Fibroblast of peridontal ligament (primary cell): ENCODE measurements around the gene NCKAP5.
A peak's percentile ranks its signal among the peaks of the same experiment; 100 is the strongest.
"Not testable (repeated sequence)": the region's sequence is repeated elsewhere in the genome, so short reads cannot be mapped to it uniquely, and the experiment has no call there.

Source experiments
- DNase-seq: peaks from one replicate; pipeline ENCODE4 v3.0.0-alpha.2; 2010; ENCODE audit errors: extremely low read depth

NCKAP5 gene

DNA sequence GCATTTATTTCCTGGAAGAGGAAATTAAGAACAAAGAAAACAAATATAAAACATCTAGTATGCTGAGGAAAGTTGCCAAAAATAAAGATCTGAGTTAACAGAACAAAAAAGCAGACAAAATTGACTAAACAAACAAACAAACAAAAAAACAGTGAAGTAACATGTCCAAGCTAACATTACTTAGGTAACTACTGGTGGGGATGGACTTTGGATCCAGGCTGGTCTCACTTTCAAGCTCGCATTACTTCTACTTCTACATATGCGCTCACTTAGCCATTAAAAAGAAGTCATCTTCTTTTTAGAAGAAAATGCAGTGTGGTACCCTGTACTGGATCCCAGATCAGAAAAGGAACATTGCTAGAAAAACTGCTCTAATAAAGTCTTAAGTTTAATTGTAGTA lies 358.9 kb downstream of the NCKAP5 start:
- DNase-seq = no peak

DNA sequence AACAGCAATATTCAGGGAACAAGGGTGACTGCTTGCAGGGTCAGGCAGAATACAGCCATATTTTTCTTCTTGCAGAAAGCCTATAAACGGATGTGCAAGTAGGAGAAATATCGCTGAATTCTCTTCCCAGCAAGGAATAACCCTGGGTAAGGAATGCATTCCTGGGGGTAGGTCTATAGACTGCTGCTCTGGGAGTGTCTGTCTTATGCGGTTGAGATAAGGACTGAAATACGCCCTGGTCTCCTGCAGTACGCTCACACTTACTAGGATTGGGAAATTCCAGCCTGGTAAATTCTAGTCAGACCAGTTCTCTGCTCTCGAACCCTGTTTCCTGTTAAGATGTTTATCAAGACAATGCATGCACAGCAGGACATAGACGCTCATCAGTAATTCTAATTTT lies 361.6 kb downstream of the NCKAP5 start:
- not testable (repeated sequence) for DNase-seq

DNA sequence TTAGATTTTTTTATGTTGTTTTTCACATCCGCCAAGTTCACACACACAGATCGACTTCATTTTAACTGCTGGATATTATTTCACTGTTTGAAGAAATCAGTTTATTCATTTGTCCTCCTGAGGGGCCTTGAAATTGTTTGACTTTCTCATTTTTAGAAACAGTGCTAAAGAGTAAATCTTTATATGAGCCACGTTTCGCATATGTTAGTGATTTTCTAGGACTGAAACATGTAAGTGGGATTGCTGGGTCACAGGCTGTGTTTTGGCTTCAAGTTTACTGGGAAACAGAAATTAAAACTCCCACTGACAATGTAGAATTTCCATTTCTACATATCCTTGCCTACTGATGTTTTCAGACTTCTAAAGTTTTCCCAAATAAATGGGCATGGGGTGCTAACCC lies 363.8 kb downstream of the NCKAP5 start:
- peak; percentile 83 for DNase-seq

DNA sequence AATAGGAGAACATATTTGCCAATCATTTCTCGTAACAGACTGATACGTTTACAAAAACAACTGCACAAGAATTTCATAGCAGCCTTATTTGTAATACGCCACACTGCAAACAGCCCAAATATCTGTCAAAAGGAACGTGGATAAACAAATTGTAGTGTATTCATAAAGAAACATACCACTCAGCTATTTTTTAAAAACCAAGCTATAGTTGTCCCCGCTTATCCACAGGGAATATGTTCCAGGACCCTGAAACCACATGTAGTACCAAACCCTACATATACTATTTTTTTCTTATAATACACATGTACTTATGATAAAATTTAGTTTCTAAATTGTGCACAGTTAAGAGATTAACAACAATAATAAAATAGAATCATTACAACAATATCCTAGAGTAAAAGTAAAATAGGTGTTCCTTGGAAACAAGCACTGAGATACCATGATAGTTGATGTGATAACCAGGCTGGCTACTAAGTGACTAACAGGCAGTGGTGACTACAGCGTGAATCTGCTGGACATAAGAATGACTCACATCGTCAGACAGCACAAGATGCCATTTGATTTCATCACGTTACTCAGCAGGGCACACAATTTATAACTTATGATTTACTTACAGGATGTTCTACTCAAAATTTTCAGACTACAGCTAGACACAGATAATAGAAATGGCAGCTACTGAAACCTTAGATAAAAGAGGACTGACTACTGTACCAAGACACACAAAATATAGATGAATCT lies 367.4 kb downstream of the NCKAP5 start:
- DNase-seq = peak; percentile 94

DNA sequence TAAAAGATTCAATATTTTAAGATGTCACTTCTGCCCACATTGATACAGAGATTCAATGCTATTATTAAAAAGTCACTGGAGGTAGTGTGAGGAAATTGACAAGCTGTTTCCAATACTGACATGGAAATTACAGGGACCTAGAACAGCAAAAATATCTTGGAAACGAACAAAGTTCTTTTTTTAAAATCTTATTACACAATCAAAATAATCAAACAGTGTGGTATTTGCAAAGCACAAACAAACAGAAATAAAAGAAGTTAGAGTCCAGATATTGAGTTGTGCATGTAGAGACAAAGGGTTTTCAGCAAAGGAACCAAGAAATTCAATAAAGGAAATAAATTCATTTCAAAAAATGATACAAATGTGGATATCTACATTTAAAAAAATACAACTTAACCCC lies 369.6 kb downstream of the NCKAP5 start:
- DNase-seq = no peak

DNA sequence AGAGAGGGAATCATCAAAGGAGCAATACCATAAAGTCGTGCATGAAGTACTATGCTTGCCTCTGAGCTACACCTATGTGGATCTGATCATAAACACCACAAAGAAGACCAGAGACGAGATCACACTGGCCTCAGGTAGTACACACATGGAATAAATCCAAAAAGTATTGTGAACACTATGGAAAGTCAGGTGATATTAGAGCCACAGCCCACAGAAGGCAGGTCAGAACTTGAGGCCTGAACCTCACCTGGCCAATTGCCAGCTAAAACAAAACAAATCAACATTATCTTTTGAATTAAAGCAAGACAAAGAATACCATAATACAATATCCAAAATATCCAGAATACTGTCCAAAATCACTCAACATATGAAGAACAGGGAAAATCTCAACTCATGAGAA lies 371.1 kb downstream of the NCKAP5 start:
- no peak for DNase-seq

DNA sequence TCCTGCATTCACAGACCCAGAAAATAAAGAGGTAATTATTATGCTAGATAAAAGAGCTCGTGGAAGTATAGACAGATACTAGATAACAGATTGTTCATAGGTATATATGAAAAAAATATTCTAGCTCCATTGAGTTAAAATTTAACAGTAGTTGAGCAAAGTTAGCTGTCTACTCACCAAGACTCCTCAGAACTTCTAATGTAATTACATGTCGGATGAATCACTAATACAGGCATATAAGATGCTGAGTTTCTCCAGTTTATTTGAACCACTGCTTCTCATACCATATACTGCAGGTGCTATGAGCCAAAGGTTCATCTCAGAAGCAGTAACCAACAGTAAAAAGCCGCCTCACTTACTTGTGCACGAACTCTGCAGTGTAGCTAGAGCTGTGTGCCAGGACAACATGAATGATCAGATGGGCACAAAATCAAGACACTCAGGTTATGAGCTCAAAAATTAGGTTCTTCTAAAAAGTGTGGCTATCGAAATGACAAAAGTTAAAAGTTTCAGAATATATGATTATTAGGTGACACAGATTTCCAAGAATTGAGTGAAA lies 373.4 kb downstream of the NCKAP5 start:
- DNase-seq = no peak

DNA sequence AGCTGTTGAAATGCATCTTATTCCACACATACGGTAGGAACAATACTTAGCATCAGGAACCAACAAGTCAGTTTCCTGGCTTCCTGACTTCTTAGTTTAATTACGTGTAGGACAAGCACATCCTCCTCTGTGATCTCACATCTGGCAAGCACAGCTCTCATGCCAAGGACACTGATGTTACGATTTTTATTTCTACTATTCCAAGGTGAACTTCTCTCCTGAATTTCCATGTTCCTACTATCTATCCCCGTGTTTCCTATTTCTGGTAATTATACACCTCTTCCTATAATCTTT lies 374.0 kb downstream of the NCKAP5 start:
- DNase-seq = no peak

DNA sequence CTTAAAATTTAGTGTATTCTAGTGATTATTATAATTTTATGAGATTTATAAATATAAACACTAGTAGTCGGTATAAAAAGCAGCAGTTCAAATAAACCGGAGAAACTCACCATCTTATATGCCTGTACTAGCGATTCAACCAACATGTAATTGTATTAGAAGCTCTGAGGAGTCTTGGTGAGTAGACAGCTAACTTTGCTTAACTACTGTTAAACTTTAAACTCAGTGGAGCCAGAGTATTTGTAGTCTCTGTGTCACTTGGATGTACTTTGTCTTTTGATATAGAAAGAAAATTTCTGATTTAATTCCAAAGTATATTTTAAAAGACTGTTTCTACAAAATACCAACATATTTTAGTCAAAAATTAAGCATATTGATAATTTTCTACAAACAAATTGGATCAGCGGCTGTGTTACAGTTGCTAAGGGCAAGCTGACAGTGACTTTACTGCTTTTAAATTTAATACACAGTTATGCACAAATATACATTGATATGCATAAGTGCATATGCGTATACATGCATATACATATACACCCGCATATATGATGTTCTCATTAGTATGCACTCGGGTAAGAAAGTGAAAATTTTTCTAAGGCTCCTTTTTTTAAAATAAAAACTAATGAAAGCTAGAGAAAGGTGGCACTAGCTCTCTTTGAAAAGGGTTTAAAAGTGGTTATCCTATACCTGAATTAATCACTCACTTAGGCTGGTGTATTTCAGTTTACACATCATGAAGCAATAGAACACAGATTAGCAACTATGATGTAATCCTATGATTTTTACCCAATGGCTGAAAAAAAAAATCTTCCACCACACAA lies 374.5 kb downstream of the NCKAP5 start:
- peak; percentile 37 for DNase-seq

DNA sequence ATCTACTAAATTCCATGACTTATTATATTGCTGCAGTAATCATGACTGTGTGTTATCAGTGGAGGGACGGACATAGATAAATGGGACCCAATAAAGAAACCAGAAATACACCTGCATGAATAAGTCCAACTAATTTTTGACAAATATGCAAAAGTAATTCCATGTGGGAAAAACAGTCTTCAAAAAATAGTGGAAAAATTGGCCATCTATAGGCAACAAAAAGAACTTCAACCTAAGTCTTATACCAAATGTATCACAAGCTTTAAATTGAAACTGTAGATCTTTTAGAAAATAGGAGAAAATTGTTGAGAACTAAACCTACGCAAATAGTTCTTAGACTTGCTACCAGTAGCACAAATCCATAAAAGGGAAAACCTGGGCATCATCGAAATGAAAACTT lies 376.2 kb downstream of the NCKAP5 start:
- DNase-seq = no peak

DNA sequence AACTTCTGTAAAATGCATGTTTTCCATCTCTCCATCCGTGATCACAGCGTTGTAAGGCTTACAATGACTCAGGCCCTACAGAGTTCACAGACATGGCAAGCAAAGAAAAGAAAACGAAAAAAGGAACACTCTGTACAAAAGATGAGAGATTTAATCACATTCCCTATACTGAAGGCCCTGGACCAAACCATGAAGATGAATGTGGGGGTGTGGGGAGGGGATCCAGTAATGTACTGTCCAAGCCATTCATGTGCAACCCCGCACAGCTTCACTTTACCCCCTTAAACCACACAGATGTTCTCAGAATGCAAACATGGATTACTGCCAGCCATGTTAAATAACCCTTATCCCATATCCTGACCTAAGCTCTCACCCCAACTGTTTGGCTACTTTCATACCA lies 391.1 kb downstream of the NCKAP5 start:
- DNase-seq = peak; percentile 18

DNA sequence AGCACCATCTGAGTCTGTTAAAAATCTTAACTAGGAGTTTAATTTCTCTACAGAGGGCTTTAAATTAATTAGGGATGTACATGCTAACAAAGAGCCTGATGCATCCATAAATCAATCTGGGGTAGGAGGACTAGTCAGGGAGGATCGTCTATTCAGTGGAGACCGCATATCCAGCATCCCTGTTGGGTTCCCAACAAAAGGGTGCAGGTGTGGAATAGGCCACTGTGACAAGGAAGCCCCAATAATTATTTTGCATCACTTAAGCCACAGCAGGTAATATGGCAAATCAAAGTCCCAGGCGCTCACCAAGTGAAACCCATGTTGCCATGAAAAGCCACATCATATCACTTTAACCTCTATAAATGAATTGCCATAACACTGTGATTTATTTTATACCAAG lies 392.3 kb downstream of the NCKAP5 start:
- no peak for DNase-seq

DNA sequence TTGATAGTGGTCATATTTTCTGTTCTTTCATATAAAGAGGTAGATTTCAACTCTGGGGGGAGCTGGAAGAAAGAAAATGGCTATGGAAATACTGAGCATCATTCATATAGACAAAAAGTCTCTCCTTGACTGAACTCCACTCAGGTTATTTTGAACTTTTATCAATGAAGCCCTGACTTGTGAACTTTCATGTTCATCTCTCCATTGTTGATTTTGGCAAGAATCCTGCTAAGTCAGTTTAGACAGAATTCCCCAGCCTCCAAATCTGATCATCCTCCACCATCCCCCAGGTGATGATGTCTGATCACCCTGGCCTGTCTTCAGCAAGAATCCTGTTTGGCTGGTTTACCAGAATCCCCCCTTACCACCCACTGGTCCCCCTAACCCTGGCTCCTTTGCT lies 395.0 kb downstream of the NCKAP5 start:
- DNase-seq = no peak

DNA sequence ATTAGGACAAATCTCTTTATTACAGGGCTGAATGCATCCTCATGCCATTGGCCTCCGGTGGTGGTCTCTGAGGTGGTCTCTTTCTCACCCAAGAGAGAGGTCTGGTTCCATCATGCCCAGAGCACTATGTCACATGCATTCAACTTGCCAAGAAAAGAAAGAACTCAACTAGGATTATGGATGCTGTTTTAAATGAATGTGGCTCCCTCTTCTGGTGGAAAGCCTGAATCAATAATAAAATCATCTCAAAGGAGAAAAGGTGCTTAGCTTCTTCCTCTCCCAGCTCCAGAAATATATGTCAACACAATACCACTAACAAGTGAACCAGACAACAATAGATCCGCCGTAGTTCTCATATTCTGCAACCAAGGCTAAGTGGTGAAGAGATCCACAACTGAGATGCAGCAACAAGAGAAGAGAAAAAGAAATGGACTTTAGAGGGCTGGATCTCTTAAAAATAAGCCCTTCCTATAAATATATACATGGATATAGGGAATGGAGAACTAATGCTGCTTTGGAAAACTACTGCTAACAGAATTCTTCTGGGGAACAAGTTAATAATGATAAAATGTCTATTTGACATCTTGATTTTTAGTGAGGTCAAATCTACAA lies 396.8 kb downstream of the NCKAP5 start:
- DNase-seq = peak; percentile 83

DNA sequence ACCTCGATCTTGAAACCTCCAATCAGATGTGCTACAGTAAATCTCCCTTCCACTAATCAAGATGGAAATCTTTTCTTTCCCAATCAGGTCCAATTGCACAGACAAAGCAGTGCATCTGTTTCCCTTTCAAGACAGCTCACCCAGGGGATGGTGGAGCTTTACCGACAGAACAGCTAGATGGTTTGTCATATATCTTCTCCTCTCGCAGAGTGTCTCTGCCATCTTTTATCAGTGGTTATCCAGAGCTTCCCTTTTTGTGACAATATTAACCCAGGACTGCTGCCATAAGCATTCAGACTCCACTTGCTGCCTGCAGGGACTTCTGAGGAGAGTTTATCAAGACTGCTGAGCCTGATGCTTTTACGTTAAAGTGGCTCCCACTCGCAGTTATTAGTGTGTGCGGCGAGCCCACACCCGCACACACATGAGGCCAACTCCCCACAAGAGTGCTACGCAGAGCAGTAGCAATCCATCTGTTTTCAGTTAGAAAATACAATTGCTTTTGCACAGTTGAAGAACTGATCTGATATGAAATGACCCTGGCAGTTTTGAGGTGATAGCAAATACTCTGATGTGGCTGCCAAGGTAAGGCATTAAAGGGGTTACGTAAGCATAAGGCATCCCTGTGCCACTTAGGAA lies 398.9 kb downstream of the NCKAP5 start:
- DNase-seq = no peak

DNA sequence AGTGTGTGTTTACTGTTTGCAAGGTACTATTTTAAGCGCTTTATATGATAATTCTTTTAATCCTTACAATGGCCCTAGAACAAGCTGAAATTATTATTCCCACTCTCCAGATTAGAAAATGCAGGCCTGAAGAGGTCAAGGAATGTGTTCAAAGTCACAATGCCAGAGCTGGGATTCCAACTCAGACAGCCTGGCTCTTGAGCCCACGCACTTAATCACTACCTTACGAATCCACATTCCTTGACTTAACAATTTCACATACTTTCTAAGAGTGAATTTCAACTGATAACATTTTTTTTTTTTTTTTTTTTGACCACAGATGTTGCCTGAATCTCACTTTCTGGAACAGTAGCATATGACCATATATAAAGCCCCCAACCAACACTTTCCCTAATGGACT lies 400.3 kb downstream of the NCKAP5 start:
- DNase-seq = no peak

DNA sequence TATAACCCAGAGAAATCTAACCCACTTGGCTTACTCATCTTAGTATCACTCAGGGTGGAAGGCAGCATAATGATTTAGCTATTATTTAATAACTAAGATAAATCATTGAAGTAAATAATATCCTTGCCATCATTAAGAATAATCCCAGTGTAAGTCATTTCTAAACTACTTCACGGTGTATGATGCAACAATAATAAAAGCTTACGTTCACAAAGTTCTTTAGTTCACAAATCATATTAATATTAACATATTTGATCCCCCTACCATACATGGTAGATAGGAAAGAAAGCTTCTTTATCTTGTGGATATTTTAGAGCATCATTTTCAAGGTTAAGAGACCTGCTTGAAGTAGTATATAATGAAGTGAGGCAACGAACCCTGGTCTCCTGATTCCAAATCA lies 401.0 kb downstream of the NCKAP5 start:
- no peak for DNase-seq

DNA sequence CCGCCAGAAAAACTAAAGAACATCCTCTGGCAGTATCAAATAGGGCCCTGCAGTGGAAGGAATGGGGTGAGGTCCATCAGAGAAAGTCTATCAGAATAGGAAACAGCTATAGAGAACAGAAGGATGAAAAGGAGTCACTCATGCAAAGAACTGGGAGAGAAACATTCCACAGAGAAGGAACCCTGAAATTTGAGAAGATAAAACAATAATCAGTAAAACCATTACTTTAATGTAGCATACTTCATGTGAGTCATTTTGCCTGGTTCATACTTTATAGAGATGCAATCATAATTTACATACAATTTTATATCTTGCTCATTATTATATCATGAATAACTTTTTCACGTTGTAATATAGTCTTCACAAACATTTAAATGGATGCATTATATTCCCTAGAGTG lies 402.2 kb downstream of the NCKAP5 start:
- DNase-seq = peak; percentile 35

DNA sequence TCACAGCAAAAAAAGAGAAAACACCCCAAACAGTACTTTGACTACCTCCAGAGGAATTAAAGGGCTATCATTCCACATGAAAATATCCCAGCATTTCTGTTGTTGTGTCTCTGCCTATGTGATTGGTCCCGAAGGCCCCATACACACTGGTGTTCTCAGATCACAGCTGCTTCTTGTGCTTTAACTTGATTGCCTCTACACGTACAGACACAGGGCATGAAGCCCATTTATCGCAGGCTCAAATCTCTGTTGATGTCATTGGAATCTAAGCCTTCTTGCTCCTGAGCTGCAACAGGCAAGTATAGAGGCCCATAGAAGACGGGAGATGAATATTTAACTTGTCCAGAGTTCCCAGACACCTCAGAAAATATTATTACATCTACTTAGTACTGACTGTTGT lies 405.2 kb downstream of the NCKAP5 start:
- DNase-seq = no peak

DNA sequence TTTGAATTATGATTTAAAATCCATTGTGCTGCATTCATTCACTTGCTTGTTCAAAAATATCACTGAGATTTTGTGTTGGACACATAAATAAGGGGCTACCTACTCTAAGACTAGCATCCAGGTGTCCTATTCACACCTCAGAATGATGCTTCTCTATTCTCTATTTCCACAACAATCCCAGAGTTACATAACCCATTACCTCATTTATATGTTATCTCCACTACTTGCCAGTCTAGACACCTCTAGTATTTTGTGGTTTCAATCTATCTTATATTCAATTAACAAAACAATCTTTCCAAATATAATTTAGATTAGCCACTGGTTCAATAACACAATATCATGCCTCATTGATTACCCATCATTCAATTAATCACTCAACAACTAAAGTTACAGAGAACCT lies 409.8 kb downstream of the NCKAP5 start:
- DNase-seq = no peak

DNA sequence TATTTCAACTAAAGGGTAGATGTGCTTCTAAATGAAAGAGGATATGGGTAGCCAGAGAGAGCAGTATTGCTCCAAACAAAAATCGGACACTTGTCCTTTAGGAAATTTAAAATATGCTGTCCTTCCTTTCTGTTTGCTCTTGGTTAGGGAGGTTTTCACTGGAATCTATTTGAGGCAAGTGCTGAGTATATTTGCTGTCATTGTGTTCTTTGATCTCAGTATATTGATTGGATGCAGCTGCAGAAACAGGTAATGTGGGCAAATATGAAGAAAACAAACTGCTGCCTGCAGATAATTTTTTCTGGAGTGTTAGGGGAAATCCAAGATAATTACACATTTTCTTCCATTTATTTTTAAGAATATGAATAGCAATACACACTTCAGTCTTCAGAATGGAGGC lies 410.2 kb downstream of the NCKAP5 start:
- DNase-seq = no peak

DNA sequence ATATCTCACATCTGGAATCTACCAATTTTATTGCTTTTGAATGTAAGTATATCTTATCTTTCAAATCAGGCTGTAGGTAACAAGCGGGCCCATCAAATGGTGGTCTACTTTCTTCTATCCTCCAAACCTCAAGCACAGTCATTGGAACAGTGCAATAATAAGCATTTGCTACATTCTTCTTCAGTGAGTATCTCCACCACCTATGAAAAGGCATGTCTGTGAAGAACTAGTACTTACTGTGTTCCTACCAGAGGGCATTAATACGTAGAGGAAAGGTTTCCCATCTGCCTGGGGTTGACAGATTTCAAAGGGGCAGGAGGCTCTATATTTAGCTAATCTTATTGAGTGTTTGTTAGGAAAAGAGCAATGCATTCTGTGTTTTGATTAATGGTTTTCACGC lies 411.1 kb downstream of the NCKAP5 start:
- no peak for DNase-seq
